Parathyroid adenoma (tissue), 2 donors: ENCODE measurements around the gene DHRS12.

Source experiments
- H2AFZ ChIP-seq: fragments of 300-600 bp; sonication (generic); one replicate; pipeline ENCODE4 v1.7.0; 2017; ENCODE audit warnings: antibody characterized with exemption, mild to moderate bottlenecking
- H3K27ac ChIP-seq: fragments of 300-600 bp; sonication (generic); one replicate; pipeline ENCODE4 v1.7.0; 2017
- H3K27me3 ChIP-seq: fragments of 300-600 bp; sonication (generic); one replicate; pipeline ENCODE4 v1.7.0; 2017; ENCODE audit warnings: low read length; ENCODE audit not compliant: control insufficient read depth, insufficient read depth
- H3K36me3 ChIP-seq: fragments of 300-600 bp; sonication (generic); one replicate; pipeline ENCODE4 v1.7.0; 2017; ENCODE audit warnings: low read length; ENCODE audit not compliant: control insufficient read depth, insufficient read depth
- H3K4me1 ChIP-seq: fragments of 300-600 bp; sonication (generic); one replicate; pipeline ENCODE4 v1.7.0; 2017; ENCODE audit warnings: control low read depth
- H3K4me2 ChIP-seq: fragments of 300-600 bp; sonication (generic); one replicate; pipeline ENCODE4 v1.7.0; 2017; ENCODE audit warnings: low read length
- H3K4me3 ChIP-seq: fragments of 300-600 bp; sonication (generic); one replicate; pipeline ENCODE4 v1.7.0; 2017; ENCODE audit warnings: low read depth, low read length
- H3K79me2 ChIP-seq: fragments of 300-600 bp; sonication (generic); one replicate; pipeline ENCODE4 v1.7.0; 2017; ENCODE audit warnings: control low read depth
- H3K9ac ChIP-seq: fragments of 300-600 bp; sonication (generic); one replicate; pipeline ENCODE4 v1.7.0; 2017; ENCODE audit warnings: mild to moderate bottlenecking
- H3K9me3 ChIP-seq: fragments of 300-600 bp; sonication (generic); one replicate; pipeline ENCODE4 v1.7.0; 2017; ENCODE audit warnings: low read length; ENCODE audit not compliant: control insufficient read depth
- TF ChIP-seq, protein P1 (sequence below): fragments of 300-600 bp; sonication (generic); IDR thresholded peaks from one replicate; pipeline ENCODE4 v1.7.0; 2017; ENCODE audit warnings: antibody characterized with exemption, mild to moderate bottlenecking
- donor health status: primary hyperparathyroidism.

The DHRS12 gene

DNA sequence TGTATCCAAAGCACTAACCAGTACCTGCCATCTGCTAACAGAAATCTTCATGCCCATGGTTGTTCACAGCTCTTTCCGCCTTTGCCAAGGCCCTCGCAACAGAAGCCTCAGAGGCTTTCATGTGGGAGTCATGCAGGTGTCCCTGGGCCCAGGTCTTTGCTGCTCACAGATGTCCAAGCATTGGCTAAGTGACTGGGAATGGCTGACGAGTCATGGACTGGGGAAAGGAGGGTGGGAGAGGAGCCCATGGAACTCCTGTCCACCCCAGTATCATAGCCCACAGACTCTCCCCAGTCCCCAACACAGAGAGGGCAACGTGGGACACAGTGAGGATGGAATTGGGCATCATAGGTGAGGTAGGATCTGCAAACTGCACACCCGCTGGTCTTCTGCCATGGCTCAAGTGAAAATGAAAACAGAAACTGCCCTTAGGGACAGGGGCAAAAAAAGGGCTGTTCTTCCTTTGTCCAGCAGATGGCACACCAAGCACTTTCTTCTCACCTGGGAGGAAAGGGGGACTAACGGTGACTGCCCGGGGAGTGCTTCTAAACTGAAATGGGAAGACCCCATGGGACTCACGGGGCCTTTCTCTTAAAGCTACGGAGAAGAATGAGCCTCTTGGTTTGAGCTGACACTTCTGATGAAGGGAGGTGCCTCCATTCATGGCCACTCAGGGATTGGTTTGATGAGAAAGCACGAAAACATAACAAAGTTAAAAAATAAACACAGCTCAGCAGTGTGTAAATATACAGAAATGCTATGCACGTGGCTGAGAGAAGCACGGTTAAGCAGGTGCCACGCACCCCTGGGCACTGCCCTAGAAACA, 11.1 kb upstream of the DHRS12 start:
- H3K9ac ChIP-seq, result no peak overlapping the region
- TF ChIP-seq, protein P1, sequence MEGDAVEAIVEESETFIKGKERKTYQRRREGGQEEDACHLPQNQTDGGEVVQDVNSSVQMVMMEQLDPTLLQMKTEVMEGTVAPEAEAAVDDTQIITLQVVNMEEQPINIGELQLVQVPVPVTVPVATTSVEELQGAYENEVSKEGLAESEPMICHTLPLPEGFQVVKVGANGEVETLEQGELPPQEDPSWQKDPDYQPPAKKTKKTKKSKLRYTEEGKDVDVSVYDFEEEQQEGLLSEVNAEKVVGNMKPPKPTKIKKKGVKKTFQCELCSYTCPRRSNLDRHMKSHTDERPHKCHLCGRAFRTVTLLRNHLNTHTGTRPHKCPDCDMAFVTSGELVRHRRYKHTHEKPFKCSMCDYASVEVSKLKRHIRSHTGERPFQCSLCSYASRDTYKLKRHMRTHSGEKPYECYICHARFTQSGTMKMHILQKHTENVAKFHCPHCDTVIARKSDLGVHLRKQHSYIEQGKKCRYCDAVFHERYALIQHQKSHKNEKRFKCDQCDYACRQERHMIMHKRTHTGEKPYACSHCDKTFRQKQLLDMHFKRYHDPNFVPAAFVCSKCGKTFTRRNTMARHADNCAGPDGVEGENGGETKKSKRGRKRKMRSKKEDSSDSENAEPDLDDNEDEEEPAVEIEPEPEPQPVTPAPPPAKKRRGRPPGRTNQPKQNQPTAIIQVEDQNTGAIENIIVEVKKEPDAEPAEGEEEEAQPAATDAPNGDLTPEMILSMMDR, result peak; percentile 65
- H3K9me3 ChIP-seq, result no peaks in the 10 kb centered on the region
- H2AFZ ChIP-seq, result peak overlapping the region; percentile 78
- H3K4me3 ChIP-seq, result no peak overlapping the region
- peaks cover 3% of the 10 kb centered on the region for H3K4me1 ChIP-seq
- no peaks in the 10 kb centered on the region for H3K27me3 ChIP-seq
- H3K79me2 ChIP-seq, result no peaks in the 10 kb centered on the region
- H3K27ac ChIP-seq, result no peak overlapping the region
- H3K36me3 ChIP-seq, result no peaks in the 10 kb centered on the region
- H3K4me2 ChIP-seq, result peak overlapping the region; percentile 55

DNA sequence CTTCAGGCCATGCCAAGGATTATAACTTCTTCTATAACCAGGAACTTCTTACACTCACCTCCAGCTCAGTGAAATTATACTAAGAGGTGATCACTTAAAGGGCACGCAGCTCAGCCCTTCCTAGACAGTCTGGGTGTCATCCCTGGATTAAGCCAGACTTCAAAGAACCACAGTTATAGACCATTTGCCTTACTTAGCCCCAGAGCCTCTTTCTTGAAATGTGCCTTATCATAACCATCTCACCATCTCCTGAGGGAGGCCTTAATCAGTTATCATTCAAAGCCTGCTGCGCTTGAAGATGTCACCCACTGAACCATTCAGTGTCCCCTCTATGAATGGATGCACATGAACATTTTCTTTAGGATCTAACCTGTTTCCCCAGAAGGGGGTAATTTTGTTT, 10.1 kb upstream of the DHRS12 start:
- no peaks in the 10 kb centered on the region for H3K27me3 ChIP-seq

DNA sequence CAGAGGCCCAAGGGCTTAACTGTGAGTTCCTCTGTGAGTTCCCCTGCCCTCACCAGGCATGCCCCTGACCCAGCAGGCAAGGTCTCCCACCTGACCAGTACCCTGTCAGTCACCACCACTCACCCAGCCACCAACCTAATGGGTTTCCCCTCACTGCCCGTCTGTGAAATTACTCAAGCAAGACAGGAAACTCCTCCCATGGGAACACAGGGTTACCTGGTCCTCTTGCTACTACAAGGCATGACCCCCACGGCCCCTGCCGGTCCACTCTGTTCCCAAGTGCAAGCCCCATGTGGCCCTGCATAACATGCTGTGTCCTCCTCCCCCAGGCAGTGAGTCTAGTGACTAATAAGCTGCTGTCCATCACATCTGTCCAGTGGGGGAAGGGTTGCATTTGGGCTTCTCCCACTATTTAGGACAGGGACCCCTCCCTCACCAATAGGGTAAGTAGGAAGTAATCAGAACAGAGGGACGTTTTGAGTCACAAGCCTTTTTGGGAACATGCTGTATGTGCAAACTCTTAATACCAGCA, 8.0 kb upstream of the DHRS12 start:
- Histone ChIP-seq H3K4me1 (no peaks in the 10 kb centered on the region), H3K9ac (no peak overlapping the region), H3K4me3 (no peak overlapping the region), H2AFZ (no peak overlapping the region), H3K36me3 (no peaks in the 10 kb centered on the region), H3K27me3 (no peaks in the 10 kb centered on the region), H3K9me3 (no peaks in the 10 kb centered on the region), H3K4me2 (no peak overlapping the region), H3K27ac (no peak overlapping the region), H3K79me2 (no peaks in the 10 kb centered on the region)
- TF ChIP-seq, protein P1, result no peak

More for the DNA sequence above, 10.1 kb upstream of the DHRS12 start:
- TF ChIP-seq, protein P1, result no peak
- no peak overlapping the region for H3K9ac ChIP-seq
- no peak overlapping the region for H3K27ac ChIP-seq
- no peak overlapping the region for H3K4me2 ChIP-seq
- H2AFZ ChIP-seq, result no peak overlapping the region
- no peaks in the 10 kb centered on the region for H3K36me3 ChIP-seq
- no peaks in the 10 kb centered on the region for H3K79me2 ChIP-seq
- H3K4me3 ChIP-seq, result no peak overlapping the region
- no peaks in the 10 kb centered on the region for H3K9me3 ChIP-seq
- no peaks in the 10 kb centered on the region for H3K4me1 ChIP-seq

DNA sequence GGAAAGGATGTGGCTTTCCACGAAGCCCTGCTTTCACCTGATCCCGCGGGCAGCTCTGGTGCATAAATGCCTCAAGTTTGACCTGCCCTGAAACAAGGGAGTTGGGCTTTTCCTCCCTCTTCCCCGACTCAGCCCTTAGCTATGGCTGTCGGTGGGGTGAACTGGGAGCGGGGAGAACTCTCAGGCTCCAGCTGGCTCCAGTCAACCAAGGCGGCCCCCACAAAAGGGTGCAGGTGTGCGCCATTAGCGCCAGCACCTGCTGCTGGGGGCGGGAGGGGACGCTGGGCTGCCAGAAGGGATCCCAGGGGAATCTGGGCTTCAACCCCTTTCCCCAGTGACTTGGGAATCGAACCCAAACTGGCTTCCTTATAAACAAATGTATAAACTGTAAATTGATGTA, 7.1 kb upstream of the DHRS12 start:
- Histone ChIP-seq H3K9ac (no peak overlapping the region), H3K9me3 (no peaks in the 10 kb centered on the region), H3K27me3 (no peaks in the 10 kb centered on the region), H3K4me1 (no peaks in the 10 kb centered on the region), H3K4me2 (no peak overlapping the region), H2AFZ (no peak overlapping the region), H3K36me3 (no peaks in the 10 kb centered on the region), H3K27ac (no peak overlapping the region), H3K4me3 (no peak overlapping the region), H3K79me2 (no peaks in the 10 kb centered on the region)
- TF ChIP-seq, protein P1, result no peak
